ENCODE results near the gene LGALS4. TPM values are rescaled to one million over a fixed set of nuclear protein-coding genes. Genes with fewer than 3 reads are reported as not detected.

The LGALS4 gene
- total RNA-seq, 5 donors from 2014 or later (not counting 1 experiment from before 2014, with no cell fraction given), result 3.8 to 8.8 (median 6.6) TPM

DNA sequence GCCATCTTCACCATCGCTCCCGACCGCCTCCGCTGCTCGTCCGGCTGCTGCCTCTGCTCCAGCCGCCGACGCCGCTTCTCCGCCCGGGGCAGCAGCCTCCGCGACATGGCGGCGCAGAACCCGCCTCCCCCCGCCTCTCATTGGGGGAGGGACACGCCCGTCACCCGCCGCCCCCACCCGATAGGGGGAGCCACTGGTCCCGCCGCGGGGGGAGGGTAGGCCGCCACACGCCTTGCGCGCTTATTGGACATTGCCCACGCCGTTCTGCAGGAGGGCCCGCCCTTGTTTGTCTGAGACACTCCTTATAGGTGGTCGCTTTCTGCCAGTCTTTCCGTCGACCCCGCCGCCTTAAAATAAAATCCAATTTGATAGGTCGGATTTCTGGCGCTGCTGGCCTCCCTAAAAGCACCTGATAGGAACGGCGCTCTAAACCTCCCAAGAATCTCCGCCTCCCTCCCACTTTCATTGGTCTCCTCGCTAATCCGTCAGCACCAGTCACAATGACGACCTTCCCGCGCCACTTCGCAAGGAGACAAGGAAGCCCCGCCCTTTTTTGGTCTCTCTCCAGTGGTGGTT lies 37.2 kb upstream of the LGALS4 start, which contains the start of gene HNRNPL:
HNRNPL (minus strand) TSS at position 127 of the 576 bp plus-strand sequence; CDS start at position 107, 20 bp downstream.
- ChIA-PET POLR2A (interaction anchor here in 1 of 2 donors (0.8 to 1.4 kb wide), 4 partner anchors 9 to 50 kb away, joined by 4 to 13 read pairs (median 6); partner anchors contain the start of genes ECH1, NFKBIB and SIRT2), CTCF (interaction anchor here in 1 of 2 donors (1.0 kb wide), 5 partner anchors 18 to 203 kb away, joined by 3 to 10 read pairs (median 4); partner anchors contain the start of genes ACTN4 and ECH1)
- ATAC-seq (replicated peaks in 1 of 4), result peak; percentile 70 to 72 (median 72)
- under 1% methylated on average over 37 of the region's 50 CpGs for WGBS (ENCODE audit: insufficient coverage)
- H3K27me3 Mint-ChIP-seq, result no peaks in the 10 kb centered on the region
- H3K27me3 ChIP-seq (replicated peaks in 1 of 2; ENCODE audit: control insufficient read depth in 2 of 2, extremely low read depth in 1 of 2, insufficient read depth in 2 of 2, low read length in 1 of 2), result no peaks in the 10 kb centered on the region
- peak within 1 kb of the TSS; percentile 90 to 97 (median 94) for H3K4me3 Mint-ChIP-seq
- no peaks in the 10 kb centered on the region for H3K9me3 Mint-ChIP-seq
- H3K36me3 Mint-ChIP-seq, result peaks cover 26% of the 10 kb centered on the region
- peaks cover 57 to 62% (median 58%) of the 10 kb centered on the region in 3 donors for H3K4me1 Mint-ChIP-seq
- peaks cover 20 to 65% of the 10 kb centered on the region in 2 experiments for H3K4me1 ChIP-seq (ENCODE audit: control insufficient read depth in 1 of 2, extremely low read depth in 1 of 2, insufficient read depth in 2 of 2, low read length in 2 of 2)
- peak within 1 kb of the TSS; percentile 97 to 98 for H3K27ac Mint-ChIP-seq
- peak in 31 of 35 experiments; percentile 98 to 100 (median 99) for DNase-seq
- peak within 1 kb of the TSS; percentile 74 to 77 for H3K4me3 ChIP-seq (ENCODE audit: control insufficient read depth in 1 of 2, extremely low read depth in 1 of 2, low read length in 1 of 2)
- H3K9me3 ChIP-seq, result no peaks in the 10 kb centered on the region
- peaks cover 0 to 36% of the 10 kb centered on the region in 2 donors for H3K36me3 ChIP-seq (ENCODE audit: control insufficient read depth in 2 of 2, extremely low read depth in 1 of 2, insufficient read depth in 1 of 2, low read length in 1 of 2)
- H3K27ac ChIP-seq (ENCODE audit: low read length), result peak within 1 kb of the TSS; percentile 96

DNA sequence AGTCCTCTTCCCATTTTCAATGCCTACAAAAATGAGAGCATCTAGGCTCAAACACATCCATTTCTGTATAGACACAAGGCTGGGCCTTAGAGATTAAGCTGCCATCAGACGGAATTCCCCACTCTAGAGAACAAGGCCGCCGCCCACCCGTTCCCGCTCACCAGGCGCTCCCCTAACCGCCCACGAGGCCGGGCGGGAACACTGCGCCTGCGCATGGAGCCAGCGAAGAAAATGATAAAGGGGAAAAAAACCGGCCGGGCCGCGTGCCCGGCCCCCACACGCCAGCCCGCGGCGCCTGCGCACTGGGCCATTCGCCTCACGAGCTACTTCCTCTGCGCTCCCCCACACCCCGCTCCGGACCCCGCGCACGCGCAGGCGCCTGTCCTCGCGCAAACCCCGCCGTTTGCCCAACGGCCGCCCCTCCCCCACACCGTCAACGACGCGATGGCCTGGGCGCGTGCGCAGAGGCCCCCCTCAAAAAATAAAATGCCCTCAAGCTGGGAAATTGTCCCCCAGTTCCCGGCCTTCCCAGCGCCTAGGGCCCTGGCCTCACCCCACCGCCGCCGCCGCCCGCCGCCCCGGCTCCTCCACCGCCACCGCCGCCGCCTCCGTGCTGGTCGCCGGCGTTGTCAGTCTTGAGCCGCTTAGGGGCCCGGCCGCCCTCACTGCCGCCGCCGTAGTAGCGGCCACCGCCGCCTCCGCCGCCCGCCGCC lies 36.6 kb upstream of the LGALS4 start:
- peak overlapping the region; percentile 51 to 60 for H3K4me3 ChIP-seq (ENCODE audit: control insufficient read depth in 1 of 2, extremely low read depth in 1 of 2, low read length in 1 of 2)
- H3K27ac ChIP-seq (ENCODE audit: low read length), result peak overlapping the region; percentile 96
- Mint-ChIP-seq H3K4me1 (peaks cover 61 to 69% (median 64%) of the 10 kb centered on the region in 3 donors), H3K4me3 (peak overlapping the region; percentile 90 to 97 (median 94)), H3K36me3 (peaks cover 30% of the 10 kb centered on the region), H3K27me3 (no peaks in the 10 kb centered on the region), H3K27ac (peak overlapping the region; percentile 97 to 98), H3K9me3 (no peaks in the 10 kb centered on the region)
- ChIA-PET POLR2A (interaction anchor here (0.5 to 1.4 kb wide), 7 partner anchors 9 to 168 kb away, joined by 3 to 13 read pairs (median 5); partner anchors contain the start of genes ECH1 (in 1 of the 2), NFKBIB (in 1 of the 2) and SIRT2 (in 1 of the 2)), CTCF (interaction anchor here in 1 of 2 donors (0.7 to 1.0 kb wide), 6 partner anchors 17 to 202 kb away, joined by 3 to 10 read pairs (median 4); partner anchors contain the start of genes ACTN4, ECH1, MRPS12 and SARS2)
- ATAC-seq (replicated peaks in 1 of 4) (peak; percentile 31 to 44 (median 36)), DNase-seq (peak; percentile 89 to 99 (median 94))
- H3K9me3 ChIP-seq, result no peaks in the 10 kb centered on the region
- WGBS (ENCODE audit: insufficient coverage), result under 1% methylated on average over 61 of the region's 76 CpGs
- peaks cover 21 to 72% of the 10 kb centered on the region in 2 experiments for H3K4me1 ChIP-seq (ENCODE audit: control insufficient read depth in 1 of 2, extremely low read depth in 1 of 2, insufficient read depth in 2 of 2, low read length in 2 of 2)
- peaks cover 0 to 42% of the 10 kb centered on the region in 2 donors for H3K36me3 ChIP-seq (ENCODE audit: control insufficient read depth in 2 of 2, extremely low read depth in 1 of 2, insufficient read depth in 1 of 2, low read length in 1 of 2)
- H3K27me3 ChIP-seq (replicated peaks in 1 of 2; ENCODE audit: control insufficient read depth in 2 of 2, extremely low read depth in 1 of 2, insufficient read depth in 2 of 2, low read length in 1 of 2), result no peaks in the 10 kb centered on the region

DNA sequence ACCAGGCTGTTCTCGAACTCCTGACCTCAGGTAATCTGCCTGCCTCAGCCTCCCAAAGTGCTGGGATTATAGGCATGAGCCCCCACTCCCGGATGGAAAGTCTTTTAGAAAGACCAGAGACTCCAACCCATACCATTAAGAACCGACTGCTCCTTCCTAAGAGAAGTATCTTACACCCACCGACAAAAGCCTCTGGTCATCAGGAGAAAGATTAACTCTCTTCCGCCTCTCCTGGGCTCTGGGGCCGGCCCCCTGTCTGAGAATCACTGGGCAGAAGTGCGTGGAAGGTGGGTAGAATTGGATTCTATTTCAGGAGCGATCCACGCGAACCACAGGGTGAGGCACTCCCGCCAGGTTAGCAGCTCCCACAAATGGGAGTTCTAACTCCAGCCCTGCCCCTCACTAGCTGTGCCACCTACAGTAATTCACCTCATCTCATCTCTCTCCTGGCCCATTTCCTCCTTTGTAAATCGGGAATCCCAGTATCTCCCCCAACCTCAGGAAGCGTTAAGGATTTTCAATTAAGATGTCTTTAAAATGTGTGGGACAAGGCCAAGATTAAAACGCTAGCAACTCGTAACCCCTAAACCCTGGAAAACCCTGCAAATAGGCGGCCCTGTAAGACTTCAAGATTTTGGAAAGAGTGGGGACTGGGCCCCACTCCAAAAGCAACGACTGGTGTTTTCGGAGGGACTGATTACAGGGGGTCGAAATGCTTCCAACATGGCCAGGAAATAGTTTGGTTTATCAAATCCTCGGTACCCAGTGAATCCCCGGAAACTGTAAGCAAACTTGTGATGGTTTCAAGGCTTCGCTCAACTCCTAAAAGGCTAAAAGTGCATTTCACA lies 35.8 kb upstream of the LGALS4 start:
- DNase-seq (no peak), ATAC-seq (replicated peaks in 1 of 4) (no peak)
- Histone ChIP-seq H3K36me3 (ENCODE audit: control insufficient read depth in 2 of 2, extremely low read depth in 1 of 2, insufficient read depth in 1 of 2, low read length in 1 of 2) (peaks cover 0 to 50% of the 10 kb centered on the region in 2 donors), H3K4me1 (ENCODE audit: control insufficient read depth in 1 of 2, extremely low read depth in 1 of 2, insufficient read depth in 2 of 2, low read length in 2 of 2) (peaks cover 29 to 79% of the 10 kb centered on the region in 2 experiments), H3K4me3 (ENCODE audit: control insufficient read depth in 1 of 2, extremely low read depth in 1 of 2, low read length in 1 of 2) (peak overlapping the region; percentile 51 to 60), H3K27ac (ENCODE audit: low read length) (peak overlapping the region; percentile 96), H3K9me3 (no peaks in the 10 kb centered on the region), H3K27me3 (replicated peaks in 1 of 2; ENCODE audit: control insufficient read depth in 2 of 2, extremely low read depth in 1 of 2, insufficient read depth in 2 of 2, low read length in 1 of 2) (no peaks in the 10 kb centered on the region)
- CTCF ChIA-PET, result interaction anchor here in 1 of 2 donors (0.7 to 1.0 kb wide), 6 partner anchors 17 to 201 kb away, joined by 3 to 10 read pairs (median 4); partner anchors contain the start of genes ACTN4, ECH1, MRPS12 and SARS2
- Mint-ChIP-seq H3K27me3 (no peaks in the 10 kb centered on the region), H3K4me1 (peaks cover 67 to 76% (median 70%) of the 10 kb centered on the region in 3 donors), H3K4me3 (peak overlapping the region; percentile 90 to 97 (median 94)), H3K27ac (peak overlapping the region; percentile 88 to 91), H3K9me3 (no peaks in the 10 kb centered on the region), H3K36me3 (peaks cover 37% of the 10 kb centered on the region)
- WGBS (ENCODE audit: insufficient coverage), result 10% methylated on average over 8 of the region's 22 CpGs
- POLR2A ChIA-PET, result interaction anchor here (0.5 to 1.4 kb wide), 9 partner anchors 8 to 167 kb away, joined by 3 to 13 read pairs (median 5); partner anchors contain the start of genes ECH1 (in 1 of the 2), NFKBIB (in 1 of the 2) and SIRT2 (in 1 of the 2)

DNA sequence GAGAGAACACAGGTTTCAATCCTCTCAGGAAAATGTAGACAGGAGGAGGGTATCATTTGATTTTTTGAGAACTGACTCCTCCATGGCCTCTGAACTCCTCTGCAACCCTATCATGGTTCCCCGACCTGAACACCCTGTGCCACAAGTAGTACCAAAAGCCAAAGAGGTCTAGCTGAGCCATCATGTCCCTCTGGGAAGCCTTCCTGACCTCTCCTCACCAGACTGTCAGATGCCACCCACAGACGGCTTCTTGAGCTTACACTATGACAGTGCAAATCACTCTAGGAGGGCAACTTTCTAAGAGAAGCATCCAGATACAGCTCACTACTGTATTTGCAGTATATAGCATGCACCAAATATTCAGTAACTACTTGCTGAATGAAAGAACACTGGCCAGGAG lies 33.4 kb upstream of the LGALS4 start:
- POLR2A ChIA-PET, result no interaction called here
- peaks cover 56% of the 10 kb centered on the region for H3K36me3 Mint-ChIP-seq
- Histone ChIP-seq H3K27ac (ENCODE audit: low read length) (peak overlapping the region; percentile 16), H3K9me3 (no peaks in the 10 kb centered on the region), H3K36me3 (ENCODE audit: control insufficient read depth in 2 of 2, extremely low read depth in 1 of 2, insufficient read depth in 1 of 2, low read length in 1 of 2) (peaks cover 0 to 69% of the 10 kb centered on the region in 2 donors), H3K4me1 (ENCODE audit: control insufficient read depth in 1 of 2, extremely low read depth in 1 of 2, insufficient read depth in 2 of 2, low read length in 2 of 2) (peaks cover 47 to 86% of the 10 kb centered on the region in 2 experiments), H3K27me3 (replicated peaks in 1 of 2; ENCODE audit: control insufficient read depth in 2 of 2, extremely low read depth in 1 of 2, insufficient read depth in 2 of 2, low read length in 1 of 2) (no peaks in the 10 kb centered on the region), H3K4me3 (ENCODE audit: control insufficient read depth in 1 of 2, extremely low read depth in 1 of 2, low read length in 1 of 2) (no peak overlapping the region)
- no peaks in the 10 kb centered on the region for H3K9me3 Mint-ChIP-seq
- DNase-seq (no peak), ATAC-seq (replicated peaks in 1 of 4) (no peak)
- CTCF ChIA-PET, result no interaction called here
- H3K27me3 Mint-ChIP-seq, result no peaks in the 10 kb centered on the region
- peak overlapping the region in 1 of 2 donors; percentile 79 for H3K27ac Mint-ChIP-seq
- H3K4me3 Mint-ChIP-seq, result peak overlapping the region in 2 of 3 donors; percentile 13 to 97
- WGBS (ENCODE audit: insufficient coverage), result 60% methylated on average over 2 of the region's 2 CpGs
- H3K4me1 Mint-ChIP-seq, result peaks cover 80 to 84% (median 82%) of the 10 kb centered on the region in 3 donors

DNA sequence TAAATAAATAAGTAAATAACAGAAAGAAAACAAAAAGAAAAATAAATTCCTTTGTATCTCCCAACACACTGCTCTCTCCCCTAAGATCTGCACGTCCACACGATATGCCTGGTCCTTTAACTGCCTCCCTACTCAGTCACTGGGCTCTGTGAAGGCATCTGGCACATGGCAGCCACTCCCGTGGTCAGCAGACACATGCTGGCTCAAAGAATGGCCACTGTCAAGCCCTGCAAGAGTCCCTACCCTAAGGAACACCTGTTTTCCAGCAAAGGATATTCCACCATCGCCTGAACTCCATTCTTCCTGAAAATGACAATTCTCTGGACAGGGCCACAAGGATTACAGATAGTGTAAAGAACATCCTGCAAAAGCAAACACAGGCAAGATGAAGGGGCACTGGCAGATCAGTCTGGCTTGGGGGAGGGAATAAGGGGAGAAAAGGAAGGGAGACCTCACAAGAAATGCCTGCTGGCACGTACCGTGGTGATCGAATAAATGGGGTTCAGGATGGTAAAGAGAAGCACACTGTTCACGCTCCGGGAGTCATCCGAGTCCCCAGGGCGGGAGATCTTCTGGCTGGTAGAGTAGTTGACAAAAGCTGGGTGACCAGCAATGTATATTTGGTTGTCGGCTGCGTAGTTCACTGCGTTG lies 32.8 kb upstream of the LGALS4 start:
- peak overlapping the region in 1 of 3 donors; percentile 97 for H3K4me3 Mint-ChIP-seq
- CTCF ChIA-PET, result no interaction called here

More for the DNA sequence above, 32.8 kb upstream of the LGALS4 start:
- DNase-seq (no peak), ATAC-seq (replicated peaks in 1 of 4) (no peak)
- POLR2A ChIA-PET, result no interaction called here
- Mint-ChIP-seq H3K36me3 (peaks cover 62% of the 10 kb centered on the region), H3K9me3 (no peaks in the 10 kb centered on the region), H3K4me1 (peaks cover 83 to 84% (median 84%) of the 10 kb centered on the region in 3 donors), H3K27ac (peak overlapping the region; percentile 79 to 89), H3K27me3 (no peaks in the 10 kb centered on the region)
- Histone ChIP-seq H3K4me3 (ENCODE audit: control insufficient read depth in 1 of 2, extremely low read depth in 1 of 2, low read length in 1 of 2) (no peak overlapping the region), H3K4me1 (ENCODE audit: control insufficient read depth in 1 of 2, extremely low read depth in 1 of 2, insufficient read depth in 2 of 2, low read length in 2 of 2) (peaks cover 45 to 86% of the 10 kb centered on the region in 2 experiments), H3K9me3 (no peaks in the 10 kb centered on the region), H3K36me3 (ENCODE audit: control insufficient read depth in 2 of 2, extremely low read depth in 1 of 2, insufficient read depth in 1 of 2, low read length in 1 of 2) (peaks cover 0 to 75% of the 10 kb centered on the region in 2 donors), H3K27ac (ENCODE audit: low read length) (peak overlapping the region; percentile 25), H3K27me3 (replicated peaks in 1 of 2; ENCODE audit: control insufficient read depth in 2 of 2, extremely low read depth in 1 of 2, insufficient read depth in 2 of 2, low read length in 1 of 2) (no peaks in the 10 kb centered on the region)
- WGBS (ENCODE audit: insufficient coverage), result 85% methylated on average over 7 of the region's 14 CpGs
